MCF 10A (cell line): ENCODE measurements around the gene C9orf50. TPM values are rescaled to one million over a fixed set of nuclear protein-coding genes. Genes with fewer than 3 reads are reported as not detected.

ENCODE experiments used
- BruUV-seq: library from RNA; stranded (reverse); fragments of 400-500 nt; replicated peaks from 2 replicates; lab custom pipeline; 2021; lab: Mats Ljungman, UMichigan
- CTCF ChIA-PET: fragments of 300-600 bp; sonication (Branson Sonifier 250); formaldehyde crosslinking; extraction: SDS; loops from one replicate; lab custom pipeline; 2021; ENCODE audit warnings: antibody characterized with exemption, inconsistent platforms; lab: Yijun Ruan, JAX
- POLR2A ChIA-PET: fragments of 300-600, 350-650 bp; sonication (Branson Sonifier 250); formaldehyde crosslinking; extraction: SDS; loops from one replicate; lab custom pipeline; 2020; ENCODE audit warnings: antibody characterized with exemption, inconsistent platforms; lab: Yijun Ruan, JAX
- DNase-seq: peaks from one replicate; pipeline ENCODE4 v3.0.0-alpha.2; 2018; ENCODE audit not compliant: unreplicated experiment
- H3K27ac Mint-ChIP-seq: one replicate; pipeline ENCODE4 v1.8.0; 2022; ENCODE audit warnings: mild to moderate bottlenecking, low read depth, mixed read lengths; ENCODE audit not compliant: unreplicated experiment
- H3K27me3 Mint-ChIP-seq: one replicate; pipeline ENCODE4 v1.8.0; 2022; ENCODE audit warnings: mixed read lengths; ENCODE audit not compliant: insufficient read depth, unreplicated experiment
- H3K36me3 Mint-ChIP-seq: one replicate; pipeline ENCODE4 v1.8.0; 2022; ENCODE audit warnings: mild to moderate bottlenecking, moderate library complexity, mixed read lengths; ENCODE audit not compliant: insufficient read depth, unreplicated experiment
- H3K4me1 Mint-ChIP-seq: one replicate; pipeline ENCODE4 v1.8.0; 2022; ENCODE audit warnings: mixed read lengths; ENCODE audit not compliant: insufficient read depth, unreplicated experiment
- H3K4me3 Mint-ChIP-seq: one replicate; pipeline ENCODE4 v1.8.0; 2022; ENCODE audit warnings: mild to moderate bottlenecking, moderate library complexity, mixed read lengths; ENCODE audit not compliant: unreplicated experiment
- H3K9me3 Mint-ChIP-seq: one replicate; pipeline ENCODE4 v1.8.0; 2022; ENCODE audit warnings: mixed read lengths; ENCODE audit not compliant: unreplicated experiment
- CTCF ChIP-seq: fragments of 200-600 bp; IDR thresholded peaks from one replicate; pipeline ENCODE4 v1.8.0; 2022; ENCODE audit warnings: antibody characterized with exemption, mild to moderate bottlenecking; ENCODE audit not compliant: unreplicated experiment
- intact Hi-C: fragments of 100-400 bp; cut with micrococcal nuclease; formaldehyde crosslinking; loops from 2 replicates; pipeline ENCODE4 v1.14.1; 2022
- total RNA-seq: library from RNA; stranded (reverse); gene quantifications from 2 replicates; pipeline ENCODE4 v1.2.3, GENCODE V29; 2022

The C9orf50 gene
- total RNA-seq, 1 experiment from 2014 or later, result not detected

- no peaks in the 10 kb centered on the region for H3K9me3 Mint-ChIP-seq
- peaks cover 36% of the 10 kb centered on the region for H3K4me1 Mint-ChIP-seq
- no TSS peak for BruUV-seq
- H3K27ac Mint-ChIP-seq, result no peak overlapping the region
- no peak for DNase-seq
- peaks cover 25% of the 10 kb centered on the region for H3K36me3 Mint-ChIP-seq
- H3K27me3 Mint-ChIP-seq, result no peaks in the 10 kb centered on the region
- CTCF ChIA-PET, result interaction anchor here (1.1 to 5.0 kb wide), 2 partner anchors 11 to 158 kb away, joined by 3 to 23 read pairs; no protein-coding TSS in a partner anchor
- POLR2A ChIA-PET, result interaction anchor here (0.6 to 7.2 kb wide), 4 partner anchors 11 to 490 kb away, joined by 3 to 55 read pairs (median 4); partner anchors contain the start of gene ASB6
- intact Hi-C loops, result loop anchor here (10.0 kb wide), 1 partner anchor 1074 kb away; the partner anchor contains the start of gene SPTAN1
- TF ChIP-seq CTCF, result no peak
- H3K4me3 Mint-ChIP-seq, result no peak overlapping the region
Observed at GRCh38 chr9:129628709-129629108, 7.8 kb upstream of the C9orf50 start.

- no peak for TF ChIP-seq CTCF
- Mint-ChIP-seq H3K27ac (peak overlapping the region; percentile 72), H3K4me3 (peak overlapping the region; percentile 92), H3K4me1 (peaks cover 42% of the 10 kb centered on the region), H3K36me3 (peaks cover 16% of the 10 kb centered on the region), H3K27me3 (no peaks in the 10 kb centered on the region), H3K9me3 (no peaks in the 10 kb centered on the region)
- CTCF ChIA-PET, result interaction anchor here (0.6 to 5.0 kb wide), 4 partner anchors 12 to 489 kb away, joined by 3 to 23 read pairs (median 4); no protein-coding TSS in a partner anchor
- no TSS peak for BruUV-seq
- POLR2A ChIA-PET, result interaction anchor here (0.6 to 7.2 kb wide), 9 partner anchors 12 to 502 kb away, joined by 3 to 55 read pairs (median 5); partner anchors contain the start of genes ASB6 and PTGES
- intact Hi-C loops, result loop anchor here (10.0 kb wide), 1 partner anchor 1073 kb away; the partner anchor contains the start of gene SPTAN1
- no peak for DNase-seq
Observed at GRCh38 chr9:129627556-129628440, 6.9 kb upstream of the C9orf50 start.

- peaks cover 39% of the 10 kb centered on the region for H3K4me1 Mint-ChIP-seq
- H3K4me3 Mint-ChIP-seq, result peak overlapping the region; percentile 92
- ChIA-PET CTCF (interaction anchor here (0.9 to 4.9 kb wide), 4 partner anchors 164 to 488 kb away, joined by 3 to 54 read pairs (median 16); no protein-coding TSS in a partner anchor), POLR2A (interaction anchor here (0.7 to 7.2 kb wide), 15 partner anchors 8 to 1761 kb away, joined by 3 to 65 read pairs (median 7); partner anchors contain the start of genes ASB6, IER5L and PTGES)
- H3K9me3 Mint-ChIP-seq, result no peaks in the 10 kb centered on the region
- peak overlapping the region; percentile 72 for H3K27ac Mint-ChIP-seq
- no peak for TF ChIP-seq CTCF
- intact Hi-C loops, result loop anchor here (10.0 kb wide), 1 partner anchor 1072 kb away; the partner anchor contains the start of gene SPTAN1
- H3K27me3 Mint-ChIP-seq, result no peaks in the 10 kb centered on the region
- H3K36me3 Mint-ChIP-seq, result peaks cover 10% of the 10 kb centered on the region
- BruUV-seq, result no TSS peak
- DNase-seq, result peak; percentile 12
Observed at GRCh38 chr9:129626625-129627284, 5.9 kb upstream of the C9orf50 start.
